Measurements from ENCODE around the gene EGFLAM. TPM values are rescaled to one million over a fixed set of nuclear protein-coding genes. Genes with fewer than 3 reads are reported as not detected.

The EGFLAM gene
- polyA plus RNA-seq, 3 donors: 9.6 to 11.6 (median 10.7) TPM

DNA sequence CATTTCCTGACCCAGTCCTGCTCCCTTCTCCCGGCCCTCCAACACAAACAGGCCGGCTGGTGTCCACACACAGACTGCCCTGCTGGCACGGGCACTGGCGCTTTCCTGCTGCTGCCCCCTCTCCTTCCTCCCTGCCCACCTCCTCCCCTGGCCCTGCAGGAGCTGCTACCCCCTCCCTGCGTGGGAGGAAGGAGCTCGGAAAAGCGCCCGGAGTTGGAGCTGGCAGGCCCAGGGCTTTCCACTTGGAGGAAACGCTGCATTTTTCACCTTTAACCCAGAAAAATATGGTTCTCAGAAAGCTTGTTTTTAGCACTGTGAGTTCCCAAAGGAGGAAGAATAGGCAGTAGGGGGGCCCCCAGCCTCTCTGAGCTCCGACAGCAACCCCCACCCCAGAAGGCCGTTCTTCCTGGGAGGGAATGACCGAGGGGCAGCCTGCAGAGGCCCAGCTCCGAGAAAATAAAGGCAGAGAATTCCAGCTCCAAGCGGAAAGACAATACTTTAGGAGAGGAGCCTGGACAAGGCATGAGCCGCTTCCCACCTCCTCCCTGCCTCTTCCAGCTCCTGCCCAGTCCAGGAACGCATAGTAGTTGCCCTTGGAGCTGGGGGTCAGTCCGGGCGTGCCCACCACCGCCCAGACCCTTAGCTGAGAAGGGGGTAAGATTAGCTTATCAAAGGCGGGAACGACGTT, 209.1 kb downstream of the EGFLAM start:
- DNase-seq (ENCODE audit: low read depth in 3 of 3, low spot score in 2 of 3): peak in 2 of 3 donors; percentile 55 to 65

DNA sequence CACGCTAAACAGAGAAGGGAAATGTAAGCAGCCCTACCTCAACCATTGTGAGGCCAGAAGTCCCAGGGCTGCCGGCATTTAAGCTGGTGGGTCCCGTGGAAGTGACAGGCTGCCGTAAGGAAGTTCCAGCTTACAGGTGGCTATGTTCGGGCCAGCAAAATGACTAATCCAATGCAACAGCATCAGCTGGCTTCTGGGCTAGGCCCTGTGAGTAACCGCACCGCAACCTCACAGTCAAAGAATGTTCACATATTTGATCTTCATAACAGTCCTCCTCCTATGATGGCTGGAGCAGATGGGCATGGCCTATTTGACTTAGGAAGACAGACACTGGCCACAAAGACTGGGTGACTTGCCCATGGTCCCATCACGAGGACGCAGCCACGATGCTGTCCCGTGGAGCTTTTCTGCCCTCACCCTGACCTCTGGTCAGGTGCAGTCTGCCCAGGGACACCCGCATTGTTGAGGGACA, 209.9 kb downstream of the EGFLAM start:
- no peak for DNase-seq (ENCODE audit: low read depth in 3 of 3, low spot score in 2 of 3)

DNA sequence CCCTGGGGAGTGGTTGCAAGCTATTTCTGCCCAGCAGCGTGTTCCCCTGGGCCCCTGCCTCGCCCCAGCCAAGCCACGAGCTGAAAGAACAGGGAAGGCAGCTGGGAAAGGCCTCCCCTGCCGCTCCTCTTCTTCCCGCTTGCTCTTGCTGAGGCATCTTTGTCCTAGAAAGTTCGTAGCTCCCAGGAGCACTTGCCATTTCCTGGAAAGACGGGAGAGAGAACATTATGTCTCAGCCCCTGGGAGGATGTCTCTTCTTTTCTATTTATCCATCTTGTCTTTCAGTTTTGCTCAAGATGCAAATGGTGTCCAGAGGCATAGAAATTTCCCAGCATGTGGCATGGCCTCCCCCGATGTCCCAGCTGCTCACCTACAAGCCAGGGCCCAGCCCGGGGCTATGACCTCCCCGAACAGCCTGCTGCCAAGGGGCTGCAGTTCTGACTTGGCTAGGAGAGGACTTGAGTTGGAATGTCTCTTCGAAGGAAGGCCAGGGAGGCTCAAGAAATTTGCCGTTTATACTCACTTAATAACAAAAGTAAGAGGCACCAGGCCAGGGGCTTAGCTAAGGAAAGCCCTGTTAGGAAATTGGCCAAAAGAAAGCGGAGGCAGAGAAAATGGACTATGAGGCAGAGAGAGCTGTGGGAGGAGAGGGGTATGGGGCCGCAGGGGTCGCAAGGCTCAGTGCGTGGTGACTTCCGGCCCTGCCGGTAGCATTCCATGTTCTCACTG, 210.8 kb downstream of the EGFLAM start:
- DNase-seq (ENCODE audit: low read depth in 3 of 3, low spot score in 2 of 3): no peak

DNA sequence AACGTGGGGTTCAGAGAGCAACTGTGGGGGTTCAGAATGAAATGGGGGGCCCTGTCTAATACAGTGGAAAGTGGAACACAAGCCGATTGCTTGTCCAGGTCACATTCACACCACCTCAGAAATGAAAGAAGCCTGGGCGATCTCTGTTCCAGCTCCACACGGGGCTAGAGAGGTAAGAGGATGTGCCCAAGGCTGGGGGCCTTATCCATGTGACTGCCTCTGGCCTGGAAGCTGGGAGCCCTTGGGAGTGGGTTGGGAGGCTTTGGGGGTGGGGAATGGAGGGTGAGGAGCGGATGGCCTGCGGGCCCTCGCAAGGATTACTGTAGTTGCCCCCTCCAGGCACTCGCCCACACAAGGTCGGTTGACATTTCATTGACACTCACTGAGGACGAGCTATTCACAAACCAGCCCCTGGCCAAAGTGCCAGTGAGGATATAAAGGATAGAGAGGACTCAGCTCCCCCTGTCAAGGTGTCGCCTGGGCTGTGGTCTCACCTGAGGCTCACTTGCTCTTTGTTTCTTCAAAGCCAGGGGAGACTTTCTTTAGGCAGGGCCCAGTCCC, 211.4 kb downstream of the EGFLAM start:
- no peak for DNase-seq (ENCODE audit: low read depth in 3 of 3, low spot score in 2 of 3)

DNA sequence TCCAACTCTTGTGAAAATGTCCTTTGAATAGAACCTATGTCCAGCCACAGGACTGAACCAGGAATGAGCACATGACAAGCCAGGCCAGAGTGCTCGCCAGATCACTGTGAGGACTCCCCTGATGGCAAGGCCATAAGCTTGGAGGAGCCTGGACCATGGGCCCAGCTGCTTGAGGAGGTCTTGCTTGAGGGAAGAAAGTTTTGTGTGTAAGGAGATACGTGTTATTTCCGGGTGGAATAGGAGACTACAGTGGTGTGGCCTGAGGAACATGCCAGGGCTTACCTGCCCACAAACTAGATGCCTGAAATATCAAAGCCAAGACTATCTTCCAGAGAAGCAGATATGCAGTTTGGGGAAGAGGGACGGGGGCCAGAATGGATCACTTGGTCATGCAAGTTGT, 213.3 kb downstream of the EGFLAM start:
- DNase-seq (ENCODE audit: low read depth in 3 of 3, low spot score in 2 of 3): no peak

DNA sequence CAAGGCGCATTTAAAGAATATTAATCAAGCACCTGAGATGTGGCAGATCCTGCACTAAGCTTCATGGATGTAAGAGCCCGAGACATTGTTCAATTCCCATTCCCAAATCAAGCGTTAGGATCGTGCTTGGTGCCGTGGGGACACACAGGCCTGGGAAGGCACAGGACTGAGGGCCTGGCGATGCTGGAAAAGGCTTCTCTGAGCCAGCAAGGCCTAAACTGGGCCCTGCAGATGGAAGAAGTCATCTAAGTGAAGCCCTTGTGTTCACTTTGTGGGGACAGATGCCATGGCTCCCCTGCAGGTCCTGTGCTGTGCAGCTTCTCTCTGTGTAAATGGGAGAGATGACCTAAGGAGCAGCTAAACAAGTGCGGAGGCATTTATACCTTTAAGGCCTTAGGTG, 214.2 kb downstream of the EGFLAM start:
- no peak for DNase-seq (ENCODE audit: low read depth in 3 of 3, low spot score in 2 of 3)

DNA sequence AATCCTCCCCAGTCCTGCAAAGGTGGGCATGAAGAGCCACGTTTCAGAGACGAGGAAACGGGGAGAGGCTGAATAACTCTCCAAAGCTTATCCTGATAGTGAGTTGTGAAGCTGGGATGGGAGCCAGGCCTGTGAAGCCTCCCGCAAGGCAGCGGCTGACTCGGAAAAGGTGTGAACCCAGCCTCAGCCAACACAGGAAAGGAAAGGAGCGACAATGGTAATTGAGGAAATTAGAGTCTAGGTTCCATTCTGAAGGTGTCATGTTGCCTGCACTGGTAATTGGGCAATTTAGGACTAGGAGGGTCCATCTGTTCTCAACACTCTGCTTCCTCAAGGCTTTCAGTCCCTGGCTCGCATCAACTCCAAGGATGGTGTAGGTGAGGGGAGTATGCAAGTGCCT, 214.6 kb downstream of the EGFLAM start:
- no peak for DNase-seq (ENCODE audit: low read depth in 3 of 3, low spot score in 2 of 3)

DNA sequence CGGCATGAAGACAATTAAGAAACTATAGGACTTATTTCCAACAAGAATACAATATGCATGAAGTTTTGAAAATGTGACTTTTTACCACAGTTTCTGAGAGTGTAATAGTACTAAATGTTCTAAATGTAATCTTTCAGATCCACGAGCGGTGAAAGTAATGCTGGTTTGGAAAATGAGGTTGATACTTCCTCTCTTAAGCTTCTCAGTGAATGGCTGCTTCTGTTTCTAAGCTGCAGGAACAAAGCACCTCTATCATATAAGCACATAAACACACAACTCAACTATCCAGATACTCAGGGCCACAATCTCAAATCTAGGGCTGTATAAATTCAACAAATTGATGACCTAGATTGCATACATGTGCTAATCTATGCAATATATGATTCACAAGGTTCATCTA, 219.8 kb downstream of the EGFLAM start:
- DNase-seq (ENCODE audit: low read depth in 3 of 3, low spot score in 2 of 3): no peak

DNA sequence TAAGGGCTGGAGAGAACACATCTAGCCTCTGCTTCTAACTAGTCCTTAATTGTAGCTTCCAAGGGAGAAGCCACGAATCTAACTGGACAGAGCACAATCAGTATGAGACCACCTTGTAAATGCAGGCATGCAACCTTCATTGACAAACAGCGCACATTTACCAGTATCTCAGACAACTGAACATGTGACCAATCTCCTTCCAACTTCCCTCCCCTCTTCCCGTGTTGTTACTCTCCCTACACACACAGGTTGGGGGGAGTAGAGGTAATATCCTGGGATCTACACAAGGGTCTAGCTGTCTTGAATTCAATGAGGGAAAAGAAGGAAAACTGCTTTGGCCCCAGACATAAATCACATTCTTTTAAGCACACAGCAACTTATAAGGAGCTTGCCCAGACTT, 220.5 kb downstream of the EGFLAM start:
- no peak for DNase-seq (ENCODE audit: low read depth in 3 of 3, low spot score in 2 of 3)

DNA sequence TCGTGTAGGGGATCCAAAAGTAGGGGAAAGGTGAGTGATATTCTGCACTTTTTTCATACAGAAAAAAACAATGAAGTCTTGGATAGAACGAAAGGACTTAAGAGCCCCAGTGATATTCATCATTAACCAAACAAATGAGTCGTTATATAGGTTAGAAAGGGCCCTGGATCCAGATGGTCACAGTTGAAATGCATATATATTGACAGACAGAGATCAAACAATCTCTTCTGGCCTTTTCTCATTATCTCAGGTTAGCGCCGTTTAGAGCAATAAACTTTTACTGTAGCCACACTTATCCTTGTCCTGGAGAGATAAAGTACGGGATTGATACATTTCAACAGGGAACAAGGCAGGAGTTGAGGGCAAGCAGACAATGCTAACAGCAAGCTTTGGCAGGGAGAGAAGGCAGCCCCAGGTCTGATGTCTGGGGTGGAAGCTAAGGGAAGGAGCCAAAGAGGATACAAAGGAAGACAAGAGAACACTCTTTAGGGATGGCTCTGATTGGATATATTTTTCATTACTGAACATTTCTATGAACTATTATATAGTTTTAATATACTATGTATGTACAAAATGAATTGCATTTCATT, 221.1 kb downstream of the EGFLAM start:
- no peak for DNase-seq (ENCODE audit: low read depth in 3 of 3, low spot score in 2 of 3)

DNA sequence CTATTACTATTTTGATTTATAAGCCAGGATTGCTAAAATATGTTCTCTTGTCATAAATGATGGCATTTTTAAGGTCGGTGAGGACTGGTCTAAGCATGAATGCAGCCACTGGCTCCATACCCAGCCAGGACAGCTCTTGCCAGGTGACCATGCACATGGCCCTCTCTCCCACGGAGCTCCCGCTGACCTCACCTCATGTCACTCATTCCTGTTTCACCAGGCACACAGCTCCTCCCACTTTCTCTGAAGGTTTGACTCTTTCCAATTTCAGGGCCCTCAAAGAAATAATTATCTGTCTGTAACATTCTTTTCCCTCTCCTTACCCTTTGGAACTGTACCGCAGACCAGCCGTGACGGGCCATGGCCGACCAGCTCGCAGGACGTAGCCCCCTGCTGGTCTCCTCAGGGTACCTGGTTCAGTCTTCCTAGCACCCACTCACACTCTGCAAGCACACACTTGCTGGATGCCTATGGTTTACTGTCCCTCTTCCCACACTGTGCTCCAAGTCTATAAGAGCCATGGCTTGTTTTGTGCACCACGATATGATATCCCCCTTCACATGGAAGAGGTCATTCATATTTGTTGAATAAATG, 225.5 kb downstream of the EGFLAM start:
- DNase-seq (ENCODE audit: low read depth in 3 of 3, low spot score in 2 of 3): no peak

DNA sequence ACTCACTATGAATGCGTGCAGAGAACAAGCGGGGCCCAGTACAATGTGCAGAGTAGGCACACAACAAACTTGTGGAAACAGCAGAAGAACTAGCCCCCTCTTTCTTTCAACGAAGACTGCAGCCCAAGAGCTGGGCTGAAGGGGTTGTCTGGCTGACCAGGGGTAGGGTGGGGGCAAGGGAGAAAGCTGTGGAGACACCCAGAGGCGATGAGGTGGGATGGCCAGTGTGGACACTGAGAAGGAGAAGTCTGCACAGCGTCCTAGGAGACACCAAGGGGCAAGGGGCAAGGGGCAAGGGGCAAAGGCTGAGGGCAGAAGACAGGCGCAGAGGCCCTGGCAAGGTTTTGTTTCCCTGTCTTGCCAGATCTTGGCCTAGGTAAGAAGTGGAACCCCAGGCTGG, 235.8 kb downstream of the EGFLAM start:
- no peak for DNase-seq (ENCODE audit: low read depth in 3 of 3, low spot score in 2 of 3)

DNA sequence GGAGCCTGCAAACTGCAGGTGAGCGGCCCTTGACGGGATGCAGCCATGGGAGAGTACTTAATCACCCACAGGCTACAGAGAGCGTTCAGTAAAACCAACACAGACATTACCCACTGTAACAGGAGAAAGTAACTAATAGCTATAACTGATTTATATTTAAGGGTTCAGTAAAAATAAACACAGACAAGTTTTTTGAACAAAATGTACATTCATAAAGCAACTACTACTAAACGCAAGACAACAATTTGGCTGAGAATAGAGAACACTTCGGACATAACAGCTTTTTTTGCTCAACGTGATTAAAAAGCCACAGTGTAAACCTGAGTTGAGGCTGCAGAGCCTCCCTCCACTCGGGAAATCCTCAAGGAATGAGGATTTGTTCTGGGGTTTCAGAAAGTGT, 236.4 kb downstream of the EGFLAM start:
- DNase-seq (ENCODE audit: low read depth in 3 of 3, low spot score in 2 of 3): no peak

DNA sequence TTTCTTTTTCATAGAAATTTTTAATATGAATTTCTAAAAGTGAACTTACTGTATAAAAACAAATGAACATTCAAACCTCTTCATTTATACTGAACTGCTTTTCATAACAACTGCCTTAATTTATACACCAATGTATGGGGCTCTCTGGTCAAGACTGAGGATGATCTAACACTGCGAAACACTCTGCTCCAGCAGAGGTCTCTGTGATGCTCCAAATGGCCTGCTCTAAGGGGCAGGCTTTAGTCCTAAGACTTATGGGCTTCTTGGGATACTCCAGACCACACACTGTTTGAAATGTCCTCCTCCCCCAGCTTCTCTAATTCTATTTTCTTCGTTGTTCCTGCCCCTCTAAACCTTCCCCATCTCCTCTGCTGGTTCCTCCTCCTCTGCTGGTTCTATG, 239.6 kb downstream of the EGFLAM start:
- no peak for DNase-seq (ENCODE audit: low read depth in 3 of 3, low spot score in 2 of 3)

DNA sequence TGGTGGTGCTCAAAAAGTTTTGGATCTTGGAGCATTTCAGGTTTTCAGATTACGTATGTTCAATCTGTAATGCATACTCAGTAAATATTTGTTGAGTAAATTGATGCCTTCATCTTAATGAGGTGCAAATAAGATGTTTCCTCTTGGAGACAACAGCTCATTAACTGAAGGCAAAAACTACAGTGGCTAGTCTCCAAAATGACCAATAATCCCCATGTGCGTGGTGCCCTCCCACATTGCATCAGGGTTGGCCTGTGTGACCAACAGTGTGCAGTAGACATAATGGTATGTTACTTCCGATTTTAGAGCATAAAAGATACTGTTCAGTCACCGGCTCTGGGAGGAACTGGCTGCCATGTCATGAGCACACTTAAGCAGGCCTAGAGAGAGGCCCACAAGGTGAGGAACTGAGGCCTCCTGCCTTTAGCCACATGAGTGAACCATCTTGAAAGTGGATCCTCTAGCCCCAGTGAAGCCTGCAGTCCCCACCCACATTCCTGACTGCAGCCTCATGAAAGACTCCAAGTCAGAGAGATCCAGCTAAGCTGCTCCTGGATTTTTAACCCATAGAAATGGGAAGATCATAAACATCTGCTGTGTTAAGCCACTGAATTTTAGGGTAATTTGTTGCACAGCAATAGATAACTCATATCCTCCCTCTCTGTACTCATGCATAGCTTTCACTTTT, 242.4 kb downstream of the EGFLAM start:
- no peak for DNase-seq (ENCODE audit: low read depth in 3 of 3, low spot score in 2 of 3)

DNA sequence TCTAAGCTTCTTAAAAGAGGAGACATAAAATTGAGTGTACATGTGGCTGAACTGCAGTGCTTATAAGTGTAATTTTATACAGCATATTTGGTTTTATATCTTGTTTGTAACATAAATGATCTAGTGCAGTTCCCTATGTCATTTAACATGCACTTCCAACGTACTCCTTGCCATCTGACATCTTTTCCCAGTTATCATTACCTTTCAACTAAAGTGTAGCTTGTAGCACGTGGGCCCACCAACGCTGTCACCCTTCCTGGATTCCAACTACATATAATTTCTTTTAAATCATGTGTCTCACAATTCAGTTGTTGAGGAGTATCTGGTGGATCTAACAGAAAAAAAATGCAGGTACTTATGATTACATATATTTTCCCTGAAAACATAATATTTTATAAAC, 247.9 kb downstream of the EGFLAM start:
- DNase-seq (ENCODE audit: low read depth in 3 of 3, low spot score in 2 of 3): no peak

DNA sequence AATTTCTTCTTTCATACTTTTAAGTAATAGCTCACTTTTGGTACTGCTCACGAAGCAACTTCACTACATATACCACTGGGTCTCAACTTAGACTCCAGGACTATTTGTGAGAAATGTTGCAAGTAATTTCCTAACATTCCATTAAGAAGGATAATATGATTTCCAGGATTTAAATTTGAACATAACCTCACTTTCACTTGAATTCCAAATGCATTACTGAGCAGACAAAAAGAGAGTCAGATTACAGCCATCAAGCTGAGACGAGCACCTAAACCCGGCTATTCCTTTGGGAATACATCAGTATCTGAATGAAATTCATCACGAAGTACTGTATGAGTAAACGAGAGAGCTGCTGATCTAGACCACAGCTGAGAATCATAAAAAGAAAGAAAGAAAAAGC, 250.8 kb downstream of the EGFLAM start:
- DNase-seq (ENCODE audit: low read depth in 3 of 3, low spot score in 2 of 3): no peak
